AG04450 (cell line): ENCODE results near the gene R3HCC1L. TPM values are rescaled to one million over a fixed set of nuclear protein-coding genes. Genes with fewer than 3 reads are reported as not detected.
A peak's percentile ranks its signal among the peaks of the same experiment; 100 is the strongest.
"Not testable (repeated sequence)": the region's sequence is repeated elsewhere in the genome, so short reads cannot be mapped to it uniquely, and the experiment has no call there.

Experiments used
- CTCF ChIA-PET: fragments of 300-600, 350-600 bp; formaldehyde crosslinking; extraction: SDS; loops from one replicate; lab custom pipeline; 2022; ENCODE audit warnings: antibody characterized with exemption, inconsistent platforms; lab: Charles Lee
- POLR2A ChIA-PET: fragments of 350-600 bp; formaldehyde crosslinking; extraction: SDS; loops from one replicate; lab custom pipeline; 2021; ENCODE audit warnings: antibody characterized with exemption, inconsistent platforms; lab: Yijun Ruan, JAX
- DNase-seq: peaks from one replicate; pipeline ENCODE4 v3.0.0-alpha.2; 2011; ENCODE audit warnings: low read depth, low spot score
- H3K27ac ChIP-seq: one replicate; pipeline ENCODE4 v1.5.1; 2012; ENCODE audit warnings: low read depth, low read length, control low read depth
- H3K27me3 ChIP-seq: one replicate; pipeline ENCODE4 v1.6.0; 2012; ENCODE audit warnings: low read length; ENCODE audit not compliant: control insufficient read depth, insufficient read depth
- H3K4me3 ChIP-seq: 2 replicates; pipeline ENCODE4 v1.5.1; 2011; ENCODE audit warnings: mild to moderate bottlenecking, low read depth, low read length, control low read depth
- H3K9me3 ChIP-seq: 2 replicates; pipeline ENCODE4 v1.5.1; 2012; ENCODE audit warnings: low read length; ENCODE audit not compliant: control insufficient read depth, insufficient read depth
- CTCF ChIP-seq: IDR thresholded peaks from 2 replicates; pipeline ENCODE4 v1.5.1; 2011; ENCODE audit warnings: low read depth, low read length, control low read depth, inconsistent platforms
- polyA plus RNA-seq: library from polyadenylated mRNA; depleted of rRNA; stranded (reverse); fragments of >200 nt; gene quantifications from 2 replicates; pipeline ENCODE4 v1.2.3, GENCODE V29; 2011

Gene R3HCC1L
- polyA plus RNA-seq, 1 experiment = 14.4 TPM

- ChIA-PET POLR2A (no interaction called here), CTCF (interaction anchor here (0.6 to 1.8 kb wide), 3 partner anchors 35 to 109 kb away, joined by 3 to 11 read pairs (median 4); no protein-coding TSS in a partner anchor)
- DNase-seq = no peak
- peak overlapping the region; percentile 84 for H3K4me3 ChIP-seq
- peak overlapping the region; percentile 80 for H3K27ac ChIP-seq
- H3K9me3 ChIP-seq = peaks cover 6% of the 10 kb centered on the region; the same call in 1 of the 2 replicates
- no peaks in the 10 kb centered on the region for H3K27me3 ChIP-seq
- no peak for TF ChIP-seq CTCF
Measured at GRCh38 chr10:98135222-98135899, 904 bp downstream of the R3HCC1L start.

- POLR2A ChIA-PET, H3K27me3 ChIP-seq, H3K27ac ChIP-seq, H3K4me3 ChIP-seq, H3K9me3 ChIP-seq, DNase-seq: not testable (repeated sequence)
- CTCF ChIA-PET = interaction anchor here (0.6 kb wide), 1 partner anchor 458 kb away, joined by 6 read pairs; no protein-coding TSS in a partner anchor
Measured at GRCh38 chr10:98136775-98137174, 2.3 kb downstream of the R3HCC1L start.

DNA sequence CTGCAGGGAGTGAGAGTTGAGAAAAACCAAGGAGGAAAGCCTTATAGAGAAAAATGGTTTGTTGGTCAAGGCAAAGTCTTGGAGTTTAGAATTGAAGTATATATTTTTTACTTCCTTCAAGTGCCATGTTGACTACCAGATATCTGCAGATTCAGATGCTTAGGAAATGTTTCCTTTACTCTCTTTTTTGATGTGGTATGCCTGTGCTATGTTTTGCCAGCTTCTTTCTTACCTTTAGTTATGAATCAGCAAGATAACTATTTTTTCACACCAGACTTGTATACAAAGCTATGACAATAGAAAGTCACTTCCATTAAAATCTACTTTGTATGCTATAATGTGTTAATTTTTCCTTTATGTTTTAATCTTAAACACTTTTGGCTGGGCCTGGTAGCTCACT lies 3.6 kb downstream of the R3HCC1L start:
- no peak overlapping the region for H3K27ac ChIP-seq
- CTCF ChIA-PET = interaction anchor here (0.6 to 1.1 kb wide), 3 partner anchors 97 to 904 kb away, joined by 3 to 4 read pairs (median 3); no protein-coding TSS in a partner anchor
- POLR2A ChIA-PET = interaction anchor here (0.6 kb wide), 1 partner anchor 7 kb away, joined by 3 read pairs; no protein-coding TSS in a partner anchor
- H3K9me3 ChIP-seq = peaks cover 4% of the 10 kb centered on the region; the same call in 1 of the 2 replicates
- DNase-seq = no peak
- H3K27me3 ChIP-seq = no peaks in the 10 kb centered on the region
- TF ChIP-seq CTCF = no peak
- H3K4me3 ChIP-seq = no peak overlapping the region

DNA sequence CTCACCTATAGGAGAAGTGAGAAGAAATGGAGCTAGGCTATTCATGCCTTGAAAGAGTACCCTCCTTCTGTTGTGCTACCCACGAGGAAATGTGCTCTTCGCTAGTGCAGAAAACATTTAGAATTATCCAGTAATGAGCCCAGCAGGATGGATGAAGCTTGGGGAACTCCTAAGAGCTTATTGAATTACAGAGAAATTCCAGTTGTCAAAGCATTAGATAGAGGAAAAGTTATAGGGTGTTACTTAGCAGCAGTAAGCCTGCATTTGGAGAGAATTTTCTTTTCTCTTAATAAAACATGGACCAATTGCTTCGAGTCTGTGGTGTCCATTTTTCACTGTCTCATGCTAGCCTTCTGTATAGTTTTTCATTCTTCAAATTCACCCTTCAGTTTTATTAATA lies 5.0 kb downstream of the R3HCC1L start:
- H3K27me3 ChIP-seq = no peaks in the 10 kb centered on the region
- CTCF ChIA-PET = interaction anchor here (1.0 kb wide), 1 partner anchor 31 kb away, joined by 5 read pairs; no protein-coding TSS in a partner anchor
- POLR2A ChIA-PET = no interaction called here
- H3K9me3 ChIP-seq = peaks cover 4% of the 10 kb centered on the region; the same call in 1 of the 2 replicates
- H3K27ac ChIP-seq = no peak overlapping the region
- no peak for TF ChIP-seq CTCF
- H3K4me3 ChIP-seq = no peak overlapping the region
- no peak for DNase-seq

- ChIA-PET CTCF (interaction anchor here (0.7 to 1.8 kb wide), 3 partner anchors 29 to 325 kb away, joined by 3 to 6 read pairs (median 4); no protein-coding TSS in a partner anchor), POLR2A (interaction anchor here (0.6 kb wide), 1 partner anchor 12 kb away, joined by 3 read pairs; no protein-coding TSS in a partner anchor)
- DNase-seq = no peak
- no peak for TF ChIP-seq CTCF
- no peak overlapping the region for H3K27ac ChIP-seq
- 0 out of 2 replicates have a peak, but pooled peaks cover 3% of the 10 kb centered on the region for H3K9me3 ChIP-seq
- no peak overlapping the region for H3K4me3 ChIP-seq
- H3K27me3 ChIP-seq = no peaks in the 10 kb centered on the region
Measured at GRCh38 chr10:98141484-98142073, 7.1 kb downstream of the R3HCC1L start.
